Tibial nerve (tissue), 4 donors: Measurements from ENCODE around the gene RB1.

Experiments used
- CTCF ChIP-seq, 5 experiments: fragments of 200-600 bp in 3 of 5; fragments of 450-650 bp in 2 of 5; sonication (generic) in 3 of 5; IDR thresholded peaks; one replicate each; pipeline ENCODE4 v1.5.1; 2016 to 2019; ENCODE audit warnings: antibody characterized with exemption in 5 of 5, mild to moderate bottlenecking in 3 of 5, moderate library complexity in 2 of 5
- EP300 ChIP-seq, 2 donors: sonication (generic); formaldehyde crosslinking; IDR thresholded peaks; one replicate each; pipeline ENCODE4 v1.6.1; 2017; ENCODE audit warnings: antibody characterized with exemption in 2 of 2, mild to moderate bottlenecking in 1 of 2
- POLR2A ChIP-seq, 2 donors: fragments of 450-650 bp; IDR thresholded peaks; one replicate each; pipeline ENCODE4 v1.6.1; 2017; ENCODE audit warnings: antibody characterized with exemption in 2 of 2, mild to moderate bottlenecking in 2 of 2, moderate library complexity in 2 of 2

GRCh38 chr13:48490241-48490640 lies 186.7 kb downstream of the RB1 start:
- TF ChIP-seq POLR2A (IDR thresholded peaks at IDR 0.05) (no peak), CTCF (IDR thresholded peaks at IDR 0.05) (no peak), EP300 (IDR thresholded peaks at IDR 0.05) (no peak)
